ENCODE results near the gene KRT79. TPM values are rescaled to one million over a fixed set of nuclear protein-coding genes. Genes with fewer than 3 reads are reported as not detected.

Gene KRT79
- polyA plus RNA-seq, 1 donor from 2014 or later = not detected

DNA sequence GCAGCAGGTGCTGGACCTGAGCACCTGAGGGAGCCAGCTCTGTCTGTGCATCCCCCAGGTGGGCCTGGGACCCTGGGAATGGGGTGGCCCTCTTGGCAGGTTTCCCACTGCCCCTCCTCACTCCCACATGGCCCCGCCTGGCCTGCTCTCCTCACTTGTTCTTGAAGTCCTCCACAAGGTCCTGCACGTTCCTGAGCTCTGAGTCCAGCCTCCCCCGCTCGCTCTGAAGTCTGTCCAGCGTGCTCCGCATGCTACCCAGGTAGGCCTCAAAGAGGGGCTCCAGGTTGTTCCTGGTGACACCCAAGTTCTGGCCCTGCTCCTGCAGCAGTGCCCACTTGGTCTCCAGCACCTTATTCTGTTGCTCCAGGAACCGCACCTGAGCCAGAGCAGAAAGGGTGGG, 2.9 kb downstream of the KRT79 start:
- no peak overlapping the region for H3K4me3 ChIP-seq (ENCODE audit: low read length)
- H3K27me3 ChIP-seq (ENCODE audit: insufficient read depth, low read depth, low read length) = no peaks in the 10 kb centered on the region
- no peak overlapping the region for H3K27ac ChIP-seq (ENCODE audit: low read length)
- no peaks in the 10 kb centered on the region for H3F3A ChIP-seq (ENCODE audit: insufficient read depth, low read length, poor library complexity, severe bottlenecking)
- H3K9me2 ChIP-seq (ENCODE audit: insufficient read depth, low read length) = no peaks in the 10 kb centered on the region
- H2AFZ ChIP-seq (ENCODE audit: low read depth, low read length) = no peak overlapping the region
- no peaks in the 10 kb centered on the region for H3K36me3 ChIP-seq (ENCODE audit: insufficient read depth, low read length)
- no peak overlapping the region for H3K4me2 ChIP-seq (ENCODE audit: low read length)
- H3K79me2 ChIP-seq (replicated peaks; ENCODE audit: insufficient read depth, low read length) = no peaks in the 10 kb centered on the region
- H4K20me1 ChIP-seq (ENCODE audit: insufficient read depth) = no peaks in the 10 kb centered on the region
- TF ChIP-seq TAF1 (IDR thresholded peaks at IDR 0.05; ENCODE audit: low read depth) = no peak
- TF ChIP-seq RAD21 (conservative IDR thresholded peaks at IDR 0.05) = no peak
- no peak for TF ChIP-seq EZH2 (IDR thresholded peaks at IDR 0.05; ENCODE audit: borderline replicate concordance, insufficient read depth, low read length, poor library complexity, severe bottlenecking)
- no peak for TF ChIP-seq MXI1 (conservative IDR thresholded peaks at IDR 0.05; ENCODE audit: poor library complexity, severe bottlenecking)
- TF ChIP-seq SMC3 (conservative IDR thresholded peaks at IDR 0.05; ENCODE audit: poor library complexity) = no peak
- no peak for TF ChIP-seq EP300 (conservative IDR thresholded peaks at IDR 0.05; ENCODE audit: poor library complexity, severe bottlenecking)
- TF ChIP-seq, protein P1, sequence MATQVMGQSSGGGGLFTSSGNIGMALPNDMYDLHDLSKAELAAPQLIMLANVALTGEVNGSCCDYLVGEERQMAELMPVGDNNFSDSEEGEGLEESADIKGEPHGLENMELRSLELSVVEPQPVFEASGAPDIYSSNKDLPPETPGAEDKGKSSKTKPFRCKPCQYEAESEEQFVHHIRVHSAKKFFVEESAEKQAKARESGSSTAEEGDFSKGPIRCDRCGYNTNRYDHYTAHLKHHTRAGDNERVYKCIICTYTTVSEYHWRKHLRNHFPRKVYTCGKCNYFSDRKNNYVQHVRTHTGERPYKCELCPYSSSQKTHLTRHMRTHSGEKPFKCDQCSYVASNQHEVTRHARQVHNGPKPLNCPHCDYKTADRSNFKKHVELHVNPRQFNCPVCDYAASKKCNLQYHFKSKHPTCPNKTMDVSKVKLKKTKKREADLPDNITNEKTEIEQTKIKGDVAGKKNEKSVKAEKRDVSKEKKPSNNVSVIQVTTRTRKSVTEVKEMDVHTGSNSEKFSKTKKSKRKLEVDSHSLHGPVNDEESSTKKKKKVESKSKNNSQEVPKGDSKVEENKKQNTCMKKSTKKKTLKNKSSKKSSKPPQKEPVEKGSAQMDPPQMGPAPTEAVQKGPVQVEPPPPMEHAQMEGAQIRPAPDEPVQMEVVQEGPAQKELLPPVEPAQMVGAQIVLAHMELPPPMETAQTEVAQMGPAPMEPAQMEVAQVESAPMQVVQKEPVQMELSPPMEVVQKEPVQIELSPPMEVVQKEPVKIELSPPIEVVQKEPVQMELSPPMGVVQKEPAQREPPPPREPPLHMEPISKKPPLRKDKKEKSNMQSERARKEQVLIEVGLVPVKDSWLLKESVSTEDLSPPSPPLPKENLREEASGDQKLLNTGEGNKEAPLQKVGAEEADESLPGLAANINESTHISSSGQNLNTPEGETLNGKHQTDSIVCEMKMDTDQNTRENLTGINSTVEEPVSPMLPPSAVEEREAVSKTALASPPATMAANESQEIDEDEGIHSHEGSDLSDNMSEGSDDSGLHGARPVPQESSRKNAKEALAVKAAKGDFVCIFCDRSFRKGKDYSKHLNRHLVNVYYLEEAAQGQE (IDR thresholded peaks at IDR 0.05; ENCODE audit: borderline replicate concordance) = no peak
- TF ChIP-seq, protein P2, sequence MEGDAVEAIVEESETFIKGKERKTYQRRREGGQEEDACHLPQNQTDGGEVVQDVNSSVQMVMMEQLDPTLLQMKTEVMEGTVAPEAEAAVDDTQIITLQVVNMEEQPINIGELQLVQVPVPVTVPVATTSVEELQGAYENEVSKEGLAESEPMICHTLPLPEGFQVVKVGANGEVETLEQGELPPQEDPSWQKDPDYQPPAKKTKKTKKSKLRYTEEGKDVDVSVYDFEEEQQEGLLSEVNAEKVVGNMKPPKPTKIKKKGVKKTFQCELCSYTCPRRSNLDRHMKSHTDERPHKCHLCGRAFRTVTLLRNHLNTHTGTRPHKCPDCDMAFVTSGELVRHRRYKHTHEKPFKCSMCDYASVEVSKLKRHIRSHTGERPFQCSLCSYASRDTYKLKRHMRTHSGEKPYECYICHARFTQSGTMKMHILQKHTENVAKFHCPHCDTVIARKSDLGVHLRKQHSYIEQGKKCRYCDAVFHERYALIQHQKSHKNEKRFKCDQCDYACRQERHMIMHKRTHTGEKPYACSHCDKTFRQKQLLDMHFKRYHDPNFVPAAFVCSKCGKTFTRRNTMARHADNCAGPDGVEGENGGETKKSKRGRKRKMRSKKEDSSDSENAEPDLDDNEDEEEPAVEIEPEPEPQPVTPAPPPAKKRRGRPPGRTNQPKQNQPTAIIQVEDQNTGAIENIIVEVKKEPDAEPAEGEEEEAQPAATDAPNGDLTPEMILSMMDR (IDR thresholded peaks at IDR 0.05; ENCODE audit: poor library complexity, severe bottlenecking) = no peak
- no peak for TF ChIP-seq POLR2AphosphoS5 (IDR thresholded peaks at IDR 0.05)
- no peaks in the 10 kb centered on the region for H3K9me3 ChIP-seq (ENCODE audit: low read length)
- H3K9ac ChIP-seq (ENCODE audit: low read length) = no peak overlapping the region

DNA sequence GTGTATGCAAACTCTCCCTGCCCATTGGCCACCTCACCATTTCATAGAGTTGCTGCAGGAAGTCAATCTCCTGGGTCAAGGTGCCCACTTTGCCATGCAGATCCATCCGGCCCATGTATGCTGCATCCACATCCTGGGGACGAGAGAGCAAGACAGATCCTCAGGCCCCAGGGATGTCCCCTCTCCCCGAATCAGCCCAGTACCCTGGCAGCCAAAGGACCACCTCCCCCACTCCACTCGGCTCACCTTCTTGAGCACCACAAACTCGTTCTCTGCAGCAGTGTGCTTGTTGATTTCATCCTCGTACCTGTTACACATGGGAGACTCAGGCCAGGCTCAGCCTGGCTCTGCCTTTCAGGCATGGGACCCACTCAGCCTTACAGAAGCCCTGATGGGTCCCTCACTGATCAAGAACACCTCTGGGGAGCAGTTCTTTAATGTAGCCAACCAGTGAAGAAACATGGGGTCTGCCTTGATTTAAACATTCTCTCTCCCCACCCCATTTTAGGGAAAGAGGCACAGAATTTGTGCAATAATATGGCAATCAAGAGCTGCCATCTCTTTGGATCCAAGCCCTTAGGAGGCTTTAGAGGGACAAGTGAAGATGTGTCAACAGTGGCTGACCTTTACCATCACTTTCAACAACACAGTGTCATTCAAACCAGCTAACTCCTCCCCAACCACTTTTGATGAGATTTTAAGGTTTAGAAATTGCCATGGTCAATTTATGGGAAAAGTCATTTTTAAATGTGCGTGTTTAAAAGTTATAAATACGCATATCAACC, 3.9 kb downstream of the KRT79 start:
- no peaks in the 10 kb centered on the region for H3F3A ChIP-seq (ENCODE audit: insufficient read depth, low read length, poor library complexity, severe bottlenecking)
- H3K9me3 ChIP-seq (ENCODE audit: low read length) = no peaks in the 10 kb centered on the region
- H3K27me3 ChIP-seq (ENCODE audit: insufficient read depth, low read depth, low read length) = no peaks in the 10 kb centered on the region
- H3K36me3 ChIP-seq (ENCODE audit: insufficient read depth, low read length) = no peaks in the 10 kb centered on the region
- H4K20me1 ChIP-seq (ENCODE audit: insufficient read depth) = no peaks in the 10 kb centered on the region
- H3K79me2 ChIP-seq (replicated peaks; ENCODE audit: insufficient read depth, low read length) = no peaks in the 10 kb centered on the region
- no peak overlapping the region for H3K9ac ChIP-seq (ENCODE audit: low read length)
- H3K4me2 ChIP-seq (ENCODE audit: low read length) = no peak overlapping the region
- no peaks in the 10 kb centered on the region for H3K9me2 ChIP-seq (ENCODE audit: insufficient read depth, low read length)
- no peak overlapping the region for H3K27ac ChIP-seq (ENCODE audit: low read length)
- no peak overlapping the region for H3K4me3 ChIP-seq (ENCODE audit: low read length)
- no peak for TF ChIP-seq EZH2 (IDR thresholded peaks at IDR 0.05; ENCODE audit: borderline replicate concordance, insufficient read depth, low read length, poor library complexity, severe bottlenecking)
- TF ChIP-seq EP300 (conservative IDR thresholded peaks at IDR 0.05; ENCODE audit: poor library complexity, severe bottlenecking) = no peak
- no peak for TF ChIP-seq SMC3 (conservative IDR thresholded peaks at IDR 0.05; ENCODE audit: poor library complexity)
- no peak overlapping the region for H2AFZ ChIP-seq (ENCODE audit: low read depth, low read length)
